Activated CD4-positive, CD25-positive, alpha-beta regulatory T cell treated with anti-CD3 and anti-CD28 coated beads, Interleukin-2, amount 50 U/mL, for 72 hours (primary cell): ENCODE data around the gene CLCN6.

Experiments used
- DNase-seq: peaks from one replicate; pipeline ENCODE4 v3.0.0; 2021

The CLCN6 gene

DNA sequence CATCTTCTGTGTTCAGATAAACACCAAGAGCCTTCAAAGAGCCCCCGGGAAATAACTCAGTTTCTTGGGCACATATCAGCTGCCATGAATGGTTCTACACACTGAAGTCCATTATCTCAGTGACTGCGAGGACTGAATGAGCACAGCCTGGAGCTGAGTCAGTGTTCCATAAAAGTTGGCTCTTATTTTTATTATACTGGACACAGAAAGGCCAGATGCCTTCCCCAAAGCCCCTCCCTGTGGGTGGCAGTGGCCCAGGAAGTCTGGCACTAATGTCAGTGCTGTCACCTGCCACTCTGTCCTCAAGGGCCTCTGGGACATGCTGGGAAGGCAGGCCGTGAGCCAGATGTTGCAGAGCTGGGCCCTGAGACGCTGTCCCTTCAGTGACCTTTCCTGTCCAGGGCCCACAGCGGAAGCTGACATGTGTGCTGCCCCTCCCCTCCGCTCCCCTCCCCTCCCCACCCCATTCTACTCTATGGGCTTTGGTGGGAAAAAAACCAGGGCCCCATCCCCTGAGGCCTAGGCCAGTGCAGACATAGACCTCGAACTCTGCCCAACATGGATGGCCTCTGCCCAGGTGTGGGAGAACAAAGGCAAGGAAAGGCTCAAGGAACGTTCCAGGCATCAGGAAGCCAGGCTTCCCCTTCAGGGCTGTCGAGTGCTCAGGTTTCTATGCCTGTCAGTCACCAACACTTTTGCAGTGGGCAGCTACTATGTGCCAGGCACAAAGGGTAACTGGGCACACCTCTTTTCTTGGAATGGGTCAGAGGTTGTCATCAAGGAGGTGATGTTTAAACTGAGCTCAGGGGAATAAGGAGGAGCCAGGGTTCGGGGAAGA, 75.1 kb downstream of the CLCN6 start:
- no peak for DNase-seq

DNA sequence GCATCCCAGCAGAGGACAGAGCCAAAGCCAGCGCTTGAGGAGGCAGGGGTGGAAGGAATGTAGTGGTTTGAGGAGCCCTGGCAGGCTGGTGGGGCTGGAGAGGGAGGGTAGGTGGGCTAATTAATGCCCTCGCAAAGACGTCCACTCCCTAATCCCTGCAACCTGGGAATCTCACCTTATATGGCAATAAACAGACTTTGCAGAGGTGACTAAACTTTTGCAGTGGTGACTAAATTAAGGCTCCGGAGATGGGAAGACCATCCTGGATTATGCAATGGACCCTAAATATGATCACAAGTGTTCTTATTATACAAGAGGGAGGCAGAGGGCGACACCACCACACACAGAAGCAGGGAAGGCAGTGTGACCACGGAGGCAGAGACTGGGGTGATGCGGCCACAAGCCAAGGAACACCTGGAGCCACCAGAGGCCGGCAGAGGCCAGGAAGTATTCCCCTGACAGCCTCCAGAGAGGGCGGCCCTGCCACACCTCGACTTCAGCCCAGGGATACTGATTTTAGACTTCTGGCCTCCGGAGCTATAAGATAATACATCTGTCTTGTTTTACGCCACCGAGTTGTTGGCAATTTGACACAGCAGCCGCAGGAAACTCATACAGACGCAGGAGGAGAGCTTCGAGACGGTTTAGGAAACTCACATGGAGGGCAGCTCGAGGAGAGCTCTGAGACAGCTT, 75.9 kb downstream of the CLCN6 start:
- DNase-seq, result no peak

DNA sequence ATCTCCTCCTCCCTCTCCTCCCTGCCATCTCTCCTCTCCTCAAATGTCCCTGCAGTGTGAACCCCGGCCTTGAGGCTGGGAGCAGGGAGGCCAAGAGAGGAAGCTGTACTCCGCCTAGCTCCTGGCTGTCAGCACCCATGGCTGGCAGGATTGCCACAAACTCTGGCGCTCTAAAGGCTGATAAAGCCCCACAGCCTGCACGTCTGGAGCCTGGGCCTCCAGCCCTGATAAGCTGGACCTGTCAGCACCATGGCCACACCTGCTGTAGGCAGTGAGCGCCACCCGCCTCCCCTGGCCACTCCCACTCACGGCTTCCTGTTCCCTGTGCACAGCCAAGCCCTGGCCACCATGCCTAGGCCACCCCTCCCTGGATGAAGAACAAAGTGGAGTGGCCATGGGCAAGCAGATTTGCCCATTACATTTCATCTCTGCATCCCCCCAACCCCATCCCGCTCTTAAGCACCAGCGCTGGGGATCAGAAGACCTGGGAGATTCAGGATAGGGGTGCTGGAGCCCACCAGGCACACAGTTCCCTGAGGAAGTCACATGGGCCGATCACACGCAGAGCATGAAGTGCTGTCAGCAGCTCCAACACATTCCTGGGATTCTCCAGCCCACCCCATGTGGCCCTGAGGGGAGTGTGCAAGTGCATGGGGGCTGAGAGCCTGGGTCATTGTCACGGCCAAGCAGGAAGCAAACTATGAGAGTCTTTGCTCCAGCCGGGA, 77.0 kb downstream of the CLCN6 start:
- no peak for DNase-seq

DNA sequence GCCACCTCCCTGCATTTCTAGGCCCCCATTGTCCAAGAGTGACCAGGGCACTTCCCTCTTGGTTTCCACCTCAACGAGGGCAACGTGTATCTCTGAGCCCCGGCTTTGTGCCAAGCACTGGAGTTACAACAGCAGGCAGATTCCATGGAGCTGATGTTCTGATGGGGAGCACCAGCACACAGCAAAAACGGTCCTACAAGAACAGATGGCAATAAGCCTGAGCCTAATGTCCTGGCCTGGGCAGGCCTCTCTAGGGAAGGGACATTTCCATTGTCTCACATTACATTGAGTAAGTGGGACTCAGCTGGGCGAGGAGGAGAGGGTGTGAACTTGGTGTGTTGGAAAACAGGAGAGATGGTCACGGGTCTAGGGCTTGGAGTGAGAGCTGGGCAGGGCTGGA, 79.9 kb downstream of the CLCN6 start:
- DNase-seq, result no peak

DNA sequence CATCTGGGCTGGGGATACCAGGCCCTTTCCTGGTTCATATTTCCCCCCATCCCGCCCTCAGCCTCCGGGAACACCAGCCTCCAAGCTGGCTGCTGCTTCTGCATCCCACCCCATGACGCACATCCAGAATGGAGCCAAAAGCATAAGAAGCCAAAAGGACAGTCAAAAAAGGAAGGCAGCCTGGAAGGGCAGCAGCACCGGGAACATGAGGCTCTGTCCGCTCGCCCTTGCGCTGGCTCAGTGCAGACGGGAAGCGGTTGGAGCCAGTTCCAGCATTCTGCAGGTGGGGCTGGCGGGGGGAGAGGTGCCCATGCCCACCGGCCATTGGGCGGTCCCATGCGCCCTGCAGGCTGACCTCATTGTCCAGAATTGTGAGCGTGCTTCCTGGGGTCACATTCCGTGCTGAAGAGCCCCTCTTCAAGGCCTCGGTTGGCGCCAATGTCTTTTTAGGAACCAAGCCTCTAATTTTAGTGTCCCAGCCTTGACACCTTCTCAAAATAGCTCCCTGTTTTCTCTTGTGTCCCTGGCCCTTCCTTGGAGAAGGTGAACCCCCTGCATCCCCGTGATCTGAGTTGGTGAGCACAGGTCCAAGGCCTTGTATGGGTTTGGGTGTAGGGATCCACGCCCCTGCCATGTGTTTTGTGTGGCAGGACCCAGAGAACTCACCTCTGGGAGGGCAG, 81.1 kb downstream of the CLCN6 start:
- DNase-seq, result no peak

DNA sequence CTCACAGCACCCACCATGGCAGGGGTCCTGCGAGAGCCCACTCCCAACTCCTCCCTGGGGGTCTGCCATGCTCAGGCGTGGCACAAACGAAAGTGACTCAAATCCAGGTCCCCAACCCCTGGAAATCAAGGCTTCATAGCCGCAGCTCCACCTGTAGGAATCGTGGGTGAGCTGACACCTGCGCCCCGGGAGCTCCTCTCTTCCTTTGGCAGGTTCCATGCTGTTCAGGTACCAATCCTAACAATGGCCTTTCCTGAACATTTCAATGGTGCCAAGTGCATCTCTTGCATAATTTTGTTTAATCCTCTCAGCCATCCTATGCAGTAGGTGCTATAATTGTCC, 81.6 kb downstream of the CLCN6 start:
- DNase-seq, result no peak

DNA sequence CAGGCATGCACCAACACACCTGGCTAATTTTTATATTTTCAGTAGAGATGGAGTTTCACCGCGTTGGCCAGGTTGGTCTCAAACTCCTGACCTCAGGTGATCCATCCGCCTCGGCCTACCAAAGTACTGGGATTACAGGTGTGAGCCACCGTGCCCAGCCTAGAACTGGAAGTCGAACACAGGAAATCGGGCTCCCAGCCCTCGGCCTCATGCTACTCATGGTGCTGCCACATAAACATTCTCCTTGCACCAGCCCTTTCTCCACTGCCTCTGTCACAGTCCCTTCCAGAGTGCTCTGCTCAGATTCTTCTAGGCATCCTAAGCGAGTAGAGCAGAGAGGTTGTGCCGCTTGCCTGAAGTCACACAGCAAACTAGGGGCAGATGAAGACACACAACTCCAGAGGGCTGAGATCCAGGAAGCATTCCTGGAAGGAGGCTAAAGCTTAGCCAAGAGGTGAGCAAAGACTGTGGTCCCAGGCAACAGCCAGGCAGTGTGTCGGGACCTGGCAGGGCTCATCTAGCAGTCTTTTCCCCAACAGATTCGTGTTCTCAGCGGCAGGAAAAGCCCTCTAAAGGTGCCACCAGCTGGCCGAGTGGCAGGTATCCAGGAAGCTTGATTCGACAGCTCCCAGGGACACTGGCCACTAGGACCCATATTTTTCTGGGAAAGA, 82.3 kb downstream of the CLCN6 start:
- DNase-seq, result no peak

DNA sequence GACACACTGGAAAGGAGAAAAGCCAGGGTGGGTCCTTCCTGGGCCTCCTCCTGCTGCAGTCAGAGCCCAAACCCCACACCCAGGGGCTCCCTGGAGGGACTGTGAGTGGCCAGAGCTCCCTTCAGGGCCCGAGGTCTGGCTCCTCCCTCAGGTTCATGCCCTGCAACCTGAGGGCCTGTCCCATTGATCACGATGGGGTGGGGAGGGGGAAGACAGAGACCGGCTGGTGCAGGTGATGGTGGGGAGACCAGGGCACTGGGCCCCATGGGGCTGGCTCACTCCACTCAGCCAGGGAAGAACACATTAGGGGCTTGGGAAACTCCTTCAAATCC, 82.9 kb downstream of the CLCN6 start:
- no peak for DNase-seq

DNA sequence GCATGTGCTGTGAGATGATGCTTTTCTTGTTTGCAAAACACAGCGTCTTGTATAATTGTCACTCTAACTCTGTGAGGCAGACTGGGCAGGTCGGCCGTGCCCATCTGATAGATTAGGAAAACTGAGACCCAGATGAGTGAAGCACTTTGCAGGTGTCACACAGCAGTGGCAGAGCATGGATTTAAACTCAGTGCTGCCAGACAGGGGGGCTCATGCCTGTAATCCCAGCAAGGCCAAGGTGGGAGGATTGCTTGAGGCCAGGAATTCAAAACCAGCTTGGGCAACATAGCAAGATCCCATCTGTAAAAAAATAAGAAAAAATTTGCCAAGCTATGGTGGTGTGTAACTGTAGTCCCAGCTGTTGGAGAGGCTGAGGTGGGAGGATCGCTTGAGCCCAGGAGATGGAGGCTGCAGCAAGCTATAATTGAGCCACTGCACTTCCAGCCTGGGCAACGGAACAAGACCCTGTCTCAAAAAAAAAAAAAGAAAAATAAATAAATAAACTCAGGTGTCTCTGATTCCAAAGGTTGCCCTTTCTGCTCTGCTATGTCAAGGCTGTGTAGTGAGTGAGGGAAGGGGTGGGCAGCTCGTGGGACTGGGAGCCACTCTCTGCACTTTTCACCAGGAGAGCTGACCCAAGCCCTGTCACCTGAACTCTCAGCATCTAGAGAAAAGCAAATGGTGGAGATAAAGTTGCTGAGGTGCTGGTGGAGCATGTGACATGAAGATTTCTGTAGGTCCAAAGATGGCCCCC, 85.6 kb downstream of the CLCN6 start:
- no peak for DNase-seq
